ENCODE results near the gene CYTH1. TPM values are rescaled to one million over a fixed set of nuclear protein-coding genes. Genes with fewer than 3 reads are reported as not detected.

Gene CYTH1
- total and polyA plus RNA-seq, 2 experiments from 2014 or later = 10.4 to 11.7 TPM

DNA sequence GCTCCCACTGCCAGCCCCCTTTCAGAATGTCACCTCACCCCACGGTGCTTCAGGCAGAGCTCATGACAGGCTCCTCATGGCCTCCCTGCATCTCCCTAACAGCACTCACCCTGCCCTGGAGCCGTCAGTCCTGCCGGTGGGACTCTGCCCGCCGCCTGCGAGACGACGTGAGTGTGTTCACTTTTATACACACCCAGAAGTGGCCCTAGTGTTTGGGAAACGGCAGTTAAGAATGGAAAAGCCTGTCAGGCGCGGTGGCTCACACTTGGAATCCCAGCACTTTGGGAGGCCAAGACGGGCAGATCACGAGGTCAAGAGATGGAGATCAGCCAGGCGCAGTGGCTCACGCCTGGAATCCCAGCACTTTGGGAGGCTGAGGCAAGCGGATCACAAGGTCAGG, 12.3 kb upstream of the CYTH1 start:
- Histone ChIP-seq H3K9ac (no peak overlapping the region), H2AFZ (no peak overlapping the region), H3K36me3 (ENCODE audit: low read depth) (peaks cover 47% of the 10 kb centered on the region), H3F3A (ENCODE audit: insufficient read depth) (peaks cover 25% of the 10 kb centered on the region), H3K4me3 (no peak overlapping the region), H3K27me3 (replicated peaks; ENCODE audit: insufficient read depth) (no peaks in the 10 kb centered on the region), H4K20me1 (ENCODE audit: insufficient read depth) (no peaks in the 10 kb centered on the region), H3K9me2 (ENCODE audit: insufficient read depth) (no peaks in the 10 kb centered on the region), H3K79me2 (ENCODE audit: insufficient read depth) (0 out of 2 replicates have a peak, but pooled peaks cover under 1% of the 10 kb centered on the region), H3K27ac (no peak overlapping the region), H3K4me2 (ENCODE audit: unreplicated experiment) (no peak overlapping the region), H3K4me1 (ENCODE audit: insufficient read depth) (peaks cover 36% of the 10 kb centered on the region), H3K9me3 (ENCODE audit: low read depth) (no peaks in the 10 kb centered on the region)
- no peak for DNase-seq
- in situ Hi-C loops (cut with MboI) = loop anchor here (10.0 kb wide), 1 partner anchor 60 kb away; no protein-coding TSS in a partner anchor
- WGBS, 2 experiments (ENCODE audit: low coverage in 1 of 2, low lambda C conversion rate in 2 of 2, missing lambda C conversion rate in 2 of 2) = 91 to 93% methylated on average over 16 of the region's 16 CpGs
- TF ChIP-seq EZH2phosphoT487 (IDR thresholded peaks at IDR 0.05; ENCODE audit: insufficient read depth, low read depth) (no peak), EZH2 (IDR thresholded peaks at IDR 0.05; ENCODE audit: insufficient read depth, poor library complexity, severe bottlenecking) (no peak)

- Histone ChIP-seq H3K4me2 (ENCODE audit: unreplicated experiment) (no peak overlapping the region), H3K4me3 (no peak overlapping the region), H3K36me3 (ENCODE audit: low read depth) (peaks cover 44% of the 10 kb centered on the region), H3K27ac (no peak overlapping the region), H3K4me1 (ENCODE audit: insufficient read depth) (peaks cover 39% of the 10 kb centered on the region), H3K9me2 (ENCODE audit: insufficient read depth) (no peaks in the 10 kb centered on the region), H4K20me1 (ENCODE audit: insufficient read depth) (no peaks in the 10 kb centered on the region), H3K9ac (no peak overlapping the region), H3F3A (ENCODE audit: insufficient read depth) (peaks cover 25% of the 10 kb centered on the region), H3K9me3 (ENCODE audit: low read depth) (no peaks in the 10 kb centered on the region), H3K79me2 (ENCODE audit: insufficient read depth) (no peaks in the 10 kb centered on the region), H3K27me3 (replicated peaks; ENCODE audit: insufficient read depth) (no peaks in the 10 kb centered on the region), H2AFZ (no peak overlapping the region)
- in situ Hi-C loops (cut with MboI) = loop anchor here (10.0 kb wide), 1 partner anchor 59 kb away; no protein-coding TSS in a partner anchor
- WGBS, 2 experiments (ENCODE audit: low coverage in 1 of 2, low lambda C conversion rate in 2 of 2, missing lambda C conversion rate in 2 of 2) = 91% methylated on average over 6 of the region's 6 CpGs
- TF ChIP-seq EZH2phosphoT487 (IDR thresholded peaks at IDR 0.05; ENCODE audit: insufficient read depth, low read depth) (no peak), EZH2 (IDR thresholded peaks at IDR 0.05; ENCODE audit: insufficient read depth, poor library complexity, severe bottlenecking) (no peak)
- DNase-seq = no peak
Measured at GRCh38 chr17:78793968-78794367, 11.9 kb upstream of the CYTH1 start.

DNA sequence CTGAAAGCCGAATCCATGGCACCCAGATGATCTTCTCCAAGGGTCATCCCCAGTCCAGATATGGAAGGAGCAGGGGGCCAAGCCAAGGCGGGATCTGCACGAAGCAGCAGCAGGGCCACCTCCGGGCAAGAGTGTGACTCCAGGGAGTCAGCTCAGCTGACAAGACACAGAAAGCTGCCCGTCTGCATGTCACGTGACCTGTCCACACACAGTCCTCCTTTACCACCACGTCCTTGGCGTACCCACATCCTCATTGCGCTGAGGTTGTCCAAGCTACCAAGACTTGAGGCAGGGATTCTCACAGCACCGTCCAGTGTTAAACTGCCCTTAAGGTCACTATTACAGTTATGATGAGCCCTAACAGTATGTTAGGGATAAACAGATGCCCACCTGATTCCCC, 11.3 kb upstream of the CYTH1 start:
- H3K4me1 ChIP-seq (ENCODE audit: insufficient read depth) = peaks cover 34% of the 10 kb centered on the region
- TF ChIP-seq EZH2phosphoT487 (IDR thresholded peaks at IDR 0.05; ENCODE audit: insufficient read depth, low read depth) (no peak), EZH2 (IDR thresholded peaks at IDR 0.05; ENCODE audit: insufficient read depth, poor library complexity, severe bottlenecking) (no peak)
- WGBS, 2 experiments (ENCODE audit: low coverage in 1 of 2, low lambda C conversion rate in 2 of 2, missing lambda C conversion rate in 2 of 2) = 87 to 93% methylated on average over 10 of the region's 10 CpGs
- no peak overlapping the region for H3K4me2 ChIP-seq (ENCODE audit: unreplicated experiment)
- no peak overlapping the region for H3K4me3 ChIP-seq
- peaks cover 25% of the 10 kb centered on the region for H3F3A ChIP-seq (ENCODE audit: insufficient read depth)
- no peak overlapping the region for H3K27ac ChIP-seq
- H3K36me3 ChIP-seq (ENCODE audit: low read depth) = peaks cover 40% of the 10 kb centered on the region
- no peaks in the 10 kb centered on the region for H3K79me2 ChIP-seq (ENCODE audit: insufficient read depth)
- no peaks in the 10 kb centered on the region for H3K9me3 ChIP-seq (ENCODE audit: low read depth)
- DNase-seq = no peak
- H3K27me3 ChIP-seq (replicated peaks; ENCODE audit: insufficient read depth) = no peaks in the 10 kb centered on the region
- H3K9me2 ChIP-seq (ENCODE audit: insufficient read depth) = no peaks in the 10 kb centered on the region
- no peak overlapping the region for H2AFZ ChIP-seq
- in situ Hi-C loops (cut with MboI) = loop anchor here (10.0 kb wide), 1 partner anchor 59 kb away; no protein-coding TSS in a partner anchor
- H3K9ac ChIP-seq = no peak overlapping the region
- H4K20me1 ChIP-seq (ENCODE audit: insufficient read depth) = no peaks in the 10 kb centered on the region

DNA sequence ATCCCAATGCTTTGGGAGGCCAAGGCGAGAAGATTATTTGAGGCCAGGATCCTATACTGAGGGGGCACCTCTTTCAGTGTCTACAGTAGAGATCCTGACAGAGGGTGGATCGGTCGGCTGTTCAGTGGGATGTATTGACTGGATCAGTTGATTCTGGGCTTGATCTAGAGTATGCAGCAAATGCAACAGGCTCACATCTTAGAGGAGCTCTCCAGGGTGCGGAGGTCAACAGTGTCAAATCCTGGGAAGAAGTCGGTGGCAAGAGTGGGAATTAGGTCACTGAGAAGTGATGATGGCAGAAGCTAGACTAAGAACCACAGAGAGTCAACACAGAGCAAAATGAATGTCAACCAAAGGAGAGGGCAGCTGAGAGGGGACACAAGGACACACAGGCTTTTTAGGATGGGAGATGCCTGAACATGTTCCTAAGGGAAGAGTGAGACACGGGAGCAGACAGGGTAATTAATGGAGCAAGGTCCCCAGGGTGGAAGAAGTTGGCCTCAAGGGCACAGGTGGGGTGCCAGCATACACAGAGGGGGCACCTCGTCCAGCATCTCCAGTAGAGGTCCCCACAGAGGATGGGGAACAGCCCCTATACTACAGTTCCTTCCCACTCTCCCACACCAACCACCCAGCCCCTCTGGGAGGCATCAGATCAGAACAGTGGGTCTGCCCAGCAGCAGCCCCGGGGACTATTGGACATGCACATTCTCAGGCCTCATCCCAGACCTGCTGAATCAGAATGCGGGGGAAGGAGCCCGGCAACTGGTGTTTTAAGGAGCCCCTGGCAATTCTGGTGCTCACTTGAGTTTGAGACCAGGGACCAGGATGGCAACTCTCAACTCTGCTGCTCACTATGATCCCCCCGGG, 10.0 kb upstream of the CYTH1 start:
- no peaks in the 10 kb centered on the region for H4K20me1 ChIP-seq (ENCODE audit: insufficient read depth)
- no peak overlapping the region; the same call in 1 of the 2 replicates for H3K9ac ChIP-seq
- H3K4me3 ChIP-seq = no peak overlapping the region
- H3F3A ChIP-seq (ENCODE audit: insufficient read depth) = peaks cover 25% of the 10 kb centered on the region
- H3K4me2 ChIP-seq (ENCODE audit: unreplicated experiment) = no peak overlapping the region
- H3K27ac ChIP-seq = no peak overlapping the region
- H3K9me3 ChIP-seq (ENCODE audit: low read depth) = no peaks in the 10 kb centered on the region
- no peaks in the 10 kb centered on the region for H3K79me2 ChIP-seq (ENCODE audit: insufficient read depth)
- in situ Hi-C loops (cut with MboI) = loop anchor here (10.0 kb wide), 1 partner anchor 57 kb away; no protein-coding TSS in a partner anchor
- no peak overlapping the region for H2AFZ ChIP-seq
- H3K9me2 ChIP-seq (ENCODE audit: insufficient read depth) = no peaks in the 10 kb centered on the region
- peaks cover 27% of the 10 kb centered on the region for H3K4me1 ChIP-seq (ENCODE audit: insufficient read depth)
- no peak for TF ChIP-seq EZH2phosphoT487 (IDR thresholded peaks at IDR 0.05; ENCODE audit: insufficient read depth, low read depth)
- TF ChIP-seq EZH2 (IDR thresholded peaks at IDR 0.05; ENCODE audit: insufficient read depth, poor library complexity, severe bottlenecking) = no peak
- H3K36me3 ChIP-seq (ENCODE audit: low read depth) = peaks cover 32% of the 10 kb centered on the region
- H3K27me3 ChIP-seq (replicated peaks; ENCODE audit: insufficient read depth) = no peaks in the 10 kb centered on the region
- DNase-seq = no peak
- WGBS, 2 experiments (ENCODE audit: low coverage in 1 of 2, low lambda C conversion rate in 2 of 2, missing lambda C conversion rate in 2 of 2) = 75 to 80% methylated on average over 11 of the region's 11 CpGs

Measured in GM23248 (cell line).